HFFc6 (cell line): ENCODE measurements around the gene RASAL2. TPM values are rescaled to one million over a fixed set of nuclear protein-coding genes. Genes with fewer than 3 reads are reported as not detected.

Experiments used
- DNase-seq: peaks from one replicate; pipeline ENCODE4 v3.0.0-alpha.2; 2018
- H3K27ac Mint-ChIP-seq: 2 replicates; pipeline ENCODE4 v1.8.0; 2020; ENCODE audit warnings: mild to moderate bottlenecking, mixed read lengths
- H3K27me3 Mint-ChIP-seq: 2 replicates; pipeline ENCODE4 v1.8.0; 2021; ENCODE audit warnings: mild to moderate bottlenecking, moderate library complexity, mixed read lengths; ENCODE audit not compliant: insufficient read depth
- H3K36me3 Mint-ChIP-seq: 2 replicates; pipeline ENCODE4 v1.8.0; 2021; ENCODE audit warnings: low read depth, mixed read lengths
- H3K4me1 Mint-ChIP-seq: 2 replicates; pipeline ENCODE4 v1.8.0; 2020; ENCODE audit warnings: low read depth, mixed read lengths
- H3K4me3 Mint-ChIP-seq: 2 replicates; pipeline ENCODE4 v1.8.0; 2020; ENCODE audit warnings: mild to moderate bottlenecking, moderate library complexity, mixed read lengths
- H3K9me3 Mint-ChIP-seq: 2 replicates; pipeline ENCODE4 v1.8.0; 2020; ENCODE audit warnings: mild to moderate bottlenecking, mixed read lengths
- total RNA-seq, 6 experiments: library from RNA; stranded (reverse); fragmentation: NEBNext Ultra II Directional; extraction: Animal tissue kit (Norgen Biotek cat#: 25700); gene quantifications; 2 replicates in 1 of 6; 3 replicates in 5 of 6; pipeline ENCODE4 v1.2.3, GENCODE V29; 2021
- TF ChIP-seq, protein P1 (sequence below): fragments of 200-600 bp; sonication (generic); IDR thresholded peaks from 2 replicates; pipeline ENCODE4 v1.5.0; 2021; ENCODE audit warnings: antibody characterized with exemption, mild to moderate bottlenecking

The RASAL2 gene
- total RNA-seq, 6 experiments from 2014 or later = 21.2 to 30.7 (median 24.4) TPM

DNA sequence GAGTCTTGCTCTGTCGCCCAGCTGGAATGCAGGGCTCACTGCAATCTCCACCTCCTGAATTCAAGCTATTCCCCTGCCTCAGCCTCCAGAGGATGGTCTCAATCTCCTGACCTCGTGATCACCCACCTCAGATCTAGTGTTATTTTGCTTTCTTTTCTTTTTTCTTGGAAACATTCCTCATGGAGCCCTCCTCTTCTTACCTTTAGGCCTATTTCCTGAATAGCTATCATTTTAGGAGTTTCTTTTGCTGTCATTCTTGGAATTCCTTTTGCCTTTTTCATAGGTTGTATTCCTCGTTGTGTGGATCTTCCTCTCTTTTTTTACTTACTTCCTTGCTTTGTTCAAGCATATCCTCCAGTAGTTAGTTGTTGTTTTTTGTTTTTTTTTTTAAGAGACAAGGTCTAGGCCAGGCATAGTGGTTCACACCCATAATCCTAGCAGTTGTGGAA is 173.8 kb downstream of the RASAL2 start:
- DNase-seq = peak; percentile 13
- H3K4me3 Mint-ChIP-seq = peak overlapping the region; percentile 69
- H3K27ac Mint-ChIP-seq = peak overlapping the region; percentile 72
- H3K27me3 Mint-ChIP-seq = no peaks in the 10 kb centered on the region
- H3K36me3 Mint-ChIP-seq = peaks cover 13% of the 10 kb centered on the region; the same call in 1 of the 2 replicates
- H3K9me3 Mint-ChIP-seq = no peaks in the 10 kb centered on the region
- H3K4me1 Mint-ChIP-seq = peaks cover 83% of the 10 kb centered on the region
- TF ChIP-seq, protein P1, sequence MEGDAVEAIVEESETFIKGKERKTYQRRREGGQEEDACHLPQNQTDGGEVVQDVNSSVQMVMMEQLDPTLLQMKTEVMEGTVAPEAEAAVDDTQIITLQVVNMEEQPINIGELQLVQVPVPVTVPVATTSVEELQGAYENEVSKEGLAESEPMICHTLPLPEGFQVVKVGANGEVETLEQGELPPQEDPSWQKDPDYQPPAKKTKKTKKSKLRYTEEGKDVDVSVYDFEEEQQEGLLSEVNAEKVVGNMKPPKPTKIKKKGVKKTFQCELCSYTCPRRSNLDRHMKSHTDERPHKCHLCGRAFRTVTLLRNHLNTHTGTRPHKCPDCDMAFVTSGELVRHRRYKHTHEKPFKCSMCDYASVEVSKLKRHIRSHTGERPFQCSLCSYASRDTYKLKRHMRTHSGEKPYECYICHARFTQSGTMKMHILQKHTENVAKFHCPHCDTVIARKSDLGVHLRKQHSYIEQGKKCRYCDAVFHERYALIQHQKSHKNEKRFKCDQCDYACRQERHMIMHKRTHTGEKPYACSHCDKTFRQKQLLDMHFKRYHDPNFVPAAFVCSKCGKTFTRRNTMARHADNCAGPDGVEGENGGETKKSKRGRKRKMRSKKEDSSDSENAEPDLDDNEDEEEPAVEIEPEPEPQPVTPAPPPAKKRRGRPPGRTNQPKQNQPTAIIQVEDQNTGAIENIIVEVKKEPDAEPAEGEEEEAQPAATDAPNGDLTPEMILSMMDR = no peak

DNA sequence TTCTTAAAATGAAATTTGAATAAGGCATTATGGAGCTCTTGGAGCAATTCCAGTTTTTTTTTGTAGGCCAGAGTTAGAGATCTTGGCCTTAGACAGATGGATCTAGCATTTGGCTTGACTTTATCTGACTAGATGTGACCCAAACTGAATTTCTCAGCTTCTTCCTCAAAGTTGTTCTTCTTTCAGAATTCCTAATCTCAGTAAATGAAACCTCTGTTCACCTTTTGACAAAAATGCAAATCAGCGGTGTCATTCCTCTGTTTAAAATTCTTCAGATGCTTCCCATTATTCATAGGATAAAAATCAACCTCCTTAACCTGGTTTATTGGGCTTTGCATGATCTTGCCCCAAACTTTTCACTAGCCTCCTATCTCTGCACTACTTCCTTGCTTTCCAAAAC is 177.6 kb downstream of the RASAL2 start:
- TF ChIP-seq, protein P1 = no peak
- H3K27ac Mint-ChIP-seq = peak overlapping the region; percentile 76
- peak overlapping the region; percentile 49; the same call in 1 of the 2 replicates for H3K4me3 Mint-ChIP-seq
- H3K4me1 Mint-ChIP-seq = peaks cover 95% of the 10 kb centered on the region
- H3K36me3 Mint-ChIP-seq = peaks cover 6% of the 10 kb centered on the region; the same call in 1 of the 2 replicates
- H3K27me3 Mint-ChIP-seq = no peaks in the 10 kb centered on the region
- no peaks in the 10 kb centered on the region for H3K9me3 Mint-ChIP-seq
- DNase-seq = no peak

DNA sequence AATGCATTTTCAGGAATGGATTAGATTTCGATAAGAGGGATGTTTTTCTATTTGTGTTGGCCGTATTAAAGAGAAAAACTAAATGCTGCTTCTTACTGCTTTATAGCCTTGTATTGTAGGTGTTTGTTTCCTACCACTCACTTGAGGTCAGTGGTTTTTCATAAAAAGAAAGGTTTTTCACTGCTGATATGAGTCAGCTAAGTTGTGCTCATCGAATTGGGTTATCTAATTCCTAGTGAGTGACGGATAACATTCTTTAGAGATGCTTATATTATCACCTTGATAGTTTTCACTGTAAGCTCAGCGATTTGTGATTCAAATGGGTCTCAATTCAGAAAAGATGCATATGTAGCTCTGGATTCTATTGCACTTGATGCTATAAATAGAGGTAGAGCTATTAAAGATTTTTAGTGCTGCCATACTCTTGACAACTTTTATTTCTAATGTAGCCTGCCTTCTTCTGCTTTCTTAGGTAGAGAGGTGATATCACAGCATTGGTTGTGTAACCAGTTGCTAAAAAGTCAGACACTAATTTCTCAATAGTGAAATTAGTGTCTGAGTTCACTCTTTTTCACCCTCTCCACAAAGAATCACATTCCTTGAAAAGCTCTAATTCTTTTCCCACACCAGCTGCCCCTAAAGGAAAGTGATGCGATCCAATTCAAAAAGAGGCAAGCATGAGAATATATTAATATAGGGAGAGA is 180.0 kb downstream of the RASAL2 start:
- H3K9me3 Mint-ChIP-seq = no peaks in the 10 kb centered on the region
- H3K27ac Mint-ChIP-seq = peak overlapping the region; percentile 51; the same call in 1 of the 2 replicates
- peak; percentile 55 for DNase-seq
- H3K27me3 Mint-ChIP-seq = no peaks in the 10 kb centered on the region
- TF ChIP-seq, protein P1 = no peak
- H3K4me1 Mint-ChIP-seq = peaks cover 86% of the 10 kb centered on the region
- no peak overlapping the region for H3K4me3 Mint-ChIP-seq
- peaks cover 17% of the 10 kb centered on the region for H3K36me3 Mint-ChIP-seq

DNA sequence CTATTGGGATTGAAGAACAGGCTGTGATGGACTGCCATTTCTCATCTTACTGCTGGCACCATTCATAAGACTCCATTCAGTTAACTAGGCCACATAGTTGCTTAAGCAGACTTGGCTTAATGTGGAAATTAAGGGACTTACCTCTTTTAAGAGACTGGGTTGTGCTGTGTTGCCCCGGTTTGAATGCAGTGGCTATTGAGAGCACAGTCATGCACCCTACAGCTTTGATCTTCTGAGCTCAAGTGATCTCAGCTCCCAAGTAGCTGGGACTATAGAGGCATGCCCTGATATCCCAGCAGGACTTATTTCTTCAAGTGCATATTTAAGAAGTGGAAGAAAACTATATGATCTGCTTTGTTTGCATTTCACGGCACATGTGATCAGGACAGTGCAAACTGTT is 181.1 kb downstream of the RASAL2 start:
- H3K4me1 Mint-ChIP-seq = peaks cover 87% of the 10 kb centered on the region
- DNase-seq = no peak
- H3K27me3 Mint-ChIP-seq = no peaks in the 10 kb centered on the region
- H3K4me3 Mint-ChIP-seq = no peak overlapping the region
- peaks cover 14% of the 10 kb centered on the region for H3K36me3 Mint-ChIP-seq
- TF ChIP-seq, protein P1 = no peak
- H3K27ac Mint-ChIP-seq = peak overlapping the region; percentile 70
- H3K9me3 Mint-ChIP-seq = no peaks in the 10 kb centered on the region

DNA sequence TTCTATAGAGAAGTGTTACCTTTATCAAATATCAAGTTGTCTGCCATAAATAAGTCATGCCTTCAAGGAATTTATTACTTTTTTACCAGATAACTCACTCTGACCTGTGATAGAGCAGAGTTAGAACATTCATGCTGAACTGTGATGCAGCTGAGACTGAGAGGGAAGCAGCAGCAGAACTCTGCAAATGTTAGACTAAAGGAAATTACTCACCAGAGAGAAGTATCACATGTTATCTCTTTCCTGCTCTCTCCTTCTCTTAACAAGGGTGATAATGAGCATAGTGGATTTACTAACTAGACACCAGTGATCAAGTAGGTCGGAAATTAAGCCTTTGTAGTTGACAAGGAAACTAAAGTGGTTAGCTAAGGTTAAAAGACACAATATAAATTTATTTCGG is 181.6 kb downstream of the RASAL2 start:
- peaks cover 14% of the 10 kb centered on the region for H3K36me3 Mint-ChIP-seq

More for the DNA sequence above, 181.6 kb downstream of the RASAL2 start:
- H3K4me3 Mint-ChIP-seq = no peak overlapping the region
- TF ChIP-seq, protein P1 = no peak
- peaks cover 84% of the 10 kb centered on the region for H3K4me1 Mint-ChIP-seq
- peak overlapping the region; percentile 70 for H3K27ac Mint-ChIP-seq
- H3K27me3 Mint-ChIP-seq = no peaks in the 10 kb centered on the region
- DNase-seq = peak; percentile 13
- no peaks in the 10 kb centered on the region for H3K9me3 Mint-ChIP-seq
